H9 (cell line): ENCODE results near the gene GP2. TPM values are rescaled to one million over a fixed set of nuclear protein-coding genes. Genes with fewer than 3 reads are reported as not detected.

Experiments used
- DNase-seq: peaks from one replicate; pipeline ENCODE4 v3.0.0-alpha.2; 2017
- H2AFZ ChIP-seq: one replicate; pipeline ENCODE4 v1.6.1; 2013; ENCODE audit warnings: mild to moderate bottlenecking, low read length, control low read depth, moderate library complexity
- H2AK5ac ChIP-seq: 2 replicates; pipeline ENCODE4 v1.6.1; 2013; ENCODE audit warnings: low read length, control low read depth, mixed read lengths; ENCODE audit not compliant: insufficient read length
- H2BK120ac ChIP-seq: one replicate; pipeline ENCODE4 v1.6.1; 2013; ENCODE audit warnings: low read depth, mild to moderate bottlenecking, low read length, control low read depth, inconsistent platforms; ENCODE audit not compliant: poor library complexity, severe bottlenecking
- H2BK12ac ChIP-seq: 2 replicates; pipeline ENCODE4 v1.6.1; 2013; ENCODE audit warnings: low read length, control low read depth, mixed read lengths, low read depth; ENCODE audit not compliant: insufficient read length
- H2BK15ac ChIP-seq: 2 replicates; pipeline ENCODE4 v1.6.1; 2013; ENCODE audit warnings: low read depth, low read length, control low read depth
- H2BK20ac ChIP-seq: one replicate; pipeline ENCODE4 v1.6.1; 2013; ENCODE audit warnings: low read depth, mild to moderate bottlenecking, low read length, control low read depth, inconsistent platforms; ENCODE audit not compliant: poor library complexity, severe bottlenecking
- H2BK5ac ChIP-seq: 2 replicates; pipeline ENCODE4 v1.6.1; 2013; ENCODE audit warnings: low read length, control low read depth, mixed read lengths; ENCODE audit not compliant: insufficient read length
- H3K14ac ChIP-seq: 2 replicates; pipeline ENCODE4 v1.6.1; 2013; ENCODE audit warnings: low read length, control low read depth; ENCODE audit not compliant: insufficient read depth
- H3K18ac ChIP-seq: 2 replicates; pipeline ENCODE4 v1.6.1; 2013; ENCODE audit warnings: low read depth, mild to moderate bottlenecking, mixed read lengths, low read length, control low read depth; ENCODE audit not compliant: insufficient read length
- H3K23ac ChIP-seq: 2 replicates; pipeline ENCODE4 v1.6.1; 2013; ENCODE audit warnings: low read length, control low read depth, mixed read lengths, low read depth; ENCODE audit not compliant: insufficient read length
- H3K23me2 ChIP-seq: 2 replicates; pipeline ENCODE4 v1.6.1; 2013; ENCODE audit warnings: low read depth, mild to moderate bottlenecking, mixed read lengths, low read length, control low read depth; ENCODE audit not compliant: insufficient read length, poor library complexity, severe bottlenecking
- H3K27ac ChIP-seq: 2 replicates; pipeline ENCODE4 v1.5.1; 2013; ENCODE audit warnings: low read length, control low read depth, mixed read lengths, low read depth; ENCODE audit not compliant: insufficient read length
- H3K27me3 ChIP-seq: 2 replicates; pipeline ENCODE4 v1.6.1; 2013; ENCODE audit warnings: low read length, control low read depth, inconsistent platforms; ENCODE audit not compliant: insufficient read depth
- H3K4ac ChIP-seq: 2 replicates; pipeline ENCODE4 v1.6.1; 2013; ENCODE audit warnings: low read depth, mild to moderate bottlenecking, control low read depth, inconsistent platforms, low read length, moderate library complexity
- H3K4me1 ChIP-seq: 2 replicates; pipeline ENCODE4 v1.6.1; 2013; ENCODE audit warnings: low read length, control low read depth, inconsistent platforms; ENCODE audit not compliant: insufficient read depth
- H3K4me2 ChIP-seq: 2 replicates; pipeline ENCODE4 v1.6.1; 2013; ENCODE audit warnings: low read length, control low read depth, mixed read lengths; ENCODE audit not compliant: insufficient read length, insufficient read depth
- H3K56ac ChIP-seq: 2 replicates; pipeline ENCODE4 v1.6.1; 2013; ENCODE audit warnings: low read depth, mild to moderate bottlenecking, mixed read lengths, low read length, control low read depth; ENCODE audit not compliant: insufficient read length
- H3K79me1 ChIP-seq: 2 replicates; pipeline ENCODE4 v1.6.1; 2013; ENCODE audit warnings: low read depth, mild to moderate bottlenecking, moderate library complexity, low read length, control low read depth, inconsistent platforms; ENCODE audit not compliant: insufficient read depth, poor library complexity, severe bottlenecking
- H3K79me2 ChIP-seq: 2 replicates; pipeline ENCODE4 v1.6.1; 2013; ENCODE audit warnings: low read length, control low read depth, inconsistent platforms; ENCODE audit not compliant: insufficient read depth
- H3K9ac ChIP-seq: 2 replicates; pipeline ENCODE4 v1.6.1; 2013; ENCODE audit warnings: low read length, control low read depth, mixed read lengths; ENCODE audit not compliant: insufficient read length; ENCODE audit errors: extremely low read depth
- H3K9me3 ChIP-seq: one replicate; pipeline ENCODE4 v1.6.1; 2013; ENCODE audit warnings: low read depth, low read length, inconsistent platforms; ENCODE audit not compliant: control insufficient read depth
- H3T11ph ChIP-seq: one replicate; pipeline ENCODE4 v1.6.1; 2013; ENCODE audit warnings: mild to moderate bottlenecking, low read length, control low read depth, inconsistent platforms
- H4K20me1 ChIP-seq: one replicate; pipeline ENCODE4 v1.6.1; 2013; ENCODE audit not compliant: control insufficient read depth, insufficient read length, insufficient read depth
- H4K5ac ChIP-seq: 2 replicates; pipeline ENCODE4 v1.6.1; 2013; ENCODE audit warnings: low read depth, mild to moderate bottlenecking, mixed read lengths, low read length, control low read depth; ENCODE audit not compliant: insufficient read length
- H4K8ac ChIP-seq: replicated peaks from 2 replicates; pipeline ENCODE4 v1.6.1; 2013; ENCODE audit warnings: low read length, control low read depth, mixed read lengths, low read depth; ENCODE audit not compliant: insufficient read length
- H4K91ac ChIP-seq: 2 replicates; pipeline ENCODE4 v1.6.1; 2013; ENCODE audit warnings: low read depth, mild to moderate bottlenecking, moderate library complexity, mixed read lengths, low read length, control low read depth; ENCODE audit not compliant: insufficient read length
- H3K27ac Mint-ChIP-seq, 3 experiments: 2 replicates in 2 of 3; 3 replicates in 1 of 3; pipeline ENCODE4 v1.8.0; 2020 to 2021; ENCODE audit warnings: mixed read lengths in 3 of 3, mild to moderate bottlenecking in 1 of 3, moderate library complexity in 1 of 3
- H3K27me3 Mint-ChIP-seq: 2 replicates; pipeline ENCODE4 v1.8.0; 2021; ENCODE audit warnings: low read depth, mild to moderate bottlenecking, moderate library complexity, mixed read lengths
- H3K36me3 Mint-ChIP-seq, 3 experiments: 2 replicates in 2 of 3; 3 replicates in 1 of 3; pipeline ENCODE4 v1.8.0; 2020 to 2021; ENCODE audit warnings: low read depth in 3 of 3, mixed read lengths in 3 of 3; ENCODE audit not compliant: insufficient read depth in 1 of 3
- H3K4me1 Mint-ChIP-seq, 2 experiments: 2 replicates each; pipeline ENCODE4 v1.8.0; 2020; ENCODE audit warnings: mixed read lengths in 2 of 2
- H3K4me3 Mint-ChIP-seq, 2 experiments: 2 replicates in 1 of 2; 3 replicates in 1 of 2; pipeline ENCODE4 v1.8.0; 2020 to 2021; ENCODE audit warnings: mild to moderate bottlenecking in 2 of 2, mixed read lengths in 2 of 2, moderate library complexity in 1 of 2
- H3K9me3 Mint-ChIP-seq, 2 experiments: 2 replicates in 1 of 2; 3 replicates in 1 of 2; pipeline ENCODE4 v1.8.0; 2020; ENCODE audit warnings: mild to moderate bottlenecking in 2 of 2, mixed read lengths in 2 of 2, moderate library complexity in 1 of 2
- CTCF ChIP-seq: fragments of 200-600 bp; sonication (generic); conservative IDR thresholded peaks from 3 replicates; pipeline ENCODE4 v1.8.0; 2021; ENCODE audit warnings: antibody characterized with exemption, mild to moderate bottlenecking
- WGBS: extraction: QIAGEN DNeasy Blood & Tissue Kit; methylation state at CpG from one replicate; pipeline ENCODE4 v1.1.7; 2013; ENCODE audit warnings: missing lambda C conversion rate, low lambda C conversion rate, mixed read lengths; ENCODE audit not compliant: insufficient read length; ENCODE audit errors: extremely low coverage; 5-methylcytosine and 5-hydroxymethylcytosine counted together
- total RNA-seq: library from RNA; stranded (reverse); gene quantifications from 2 replicates; pipeline ENCODE4 v1.2.1, GENCODE V29; 2021

The GP2 gene
- total RNA-seq, 1 experiment from 2014 or later: not detected

GRCh38 chr16:20308801-20309590 lies 18.3 kb downstream of the GP2 start:
- Mint-ChIP-seq H3K36me3 (no peaks in the 10 kb centered on the region), H3K9me3 (peaks cover 0 to 4% of the 10 kb centered on the region in 2 experiments; a peak in 1 of 5 replicates), H3K4me1 (no peaks in the 10 kb centered on the region), H3K27me3 (no peaks in the 10 kb centered on the region; the same call in 1 of the 2 replicates), H3K4me3 (no peak overlapping the region), H3K27ac (no peak overlapping the region)
- H4K8ac ChIP-seq: no peak overlapping the region
- no peak overlapping the region for H2BK120ac ChIP-seq
- no peaks in the 10 kb centered on the region for H4K20me1 ChIP-seq
- H3K9me3 ChIP-seq: no peaks in the 10 kb centered on the region
- H2BK15ac ChIP-seq: no peak overlapping the region
- H3K56ac ChIP-seq: no peak overlapping the region
- H3K23me2 ChIP-seq: no peaks in the 10 kb centered on the region
- TF ChIP-seq CTCF: no peak
- H2AK5ac ChIP-seq: no peak overlapping the region
- no peak overlapping the region for H3K14ac ChIP-seq
- no peak overlapping the region for H3K23ac ChIP-seq
- WGBS: no CpG with 5 or more reads among the region's 4 CpGs
- no peaks in the 10 kb centered on the region for H3K27me3 ChIP-seq
- no peak for DNase-seq
- H3K79me2 ChIP-seq: no peaks in the 10 kb centered on the region
- no peak overlapping the region for H3K4me2 ChIP-seq
- no peak overlapping the region for H4K91ac ChIP-seq
- H2BK12ac ChIP-seq: no peak overlapping the region
- no peaks in the 10 kb centered on the region for H3K79me1 ChIP-seq
- H2BK20ac ChIP-seq: no peak overlapping the region
- no peak overlapping the region for H3K18ac ChIP-seq
- no peak overlapping the region for H2BK5ac ChIP-seq
- H4K5ac ChIP-seq: no peak overlapping the region
- no peak overlapping the region for H3T11ph ChIP-seq
- H2AFZ ChIP-seq: no peak overlapping the region
- H3K27ac ChIP-seq: no peak overlapping the region
- H3K4me1 ChIP-seq: no peaks in the 10 kb centered on the region
- no peak overlapping the region for H3K9ac ChIP-seq
- H3K4ac ChIP-seq: no peak overlapping the region
